IMR-90 (cell line): ENCODE measurements around the gene TMEM190. TPM values are rescaled to one million over a fixed set of nuclear protein-coding genes. Genes with fewer than 3 reads are reported as not detected.

ENCODE experiments used
- ATAC-seq: fragments of 200-7000 bp; cut with Tn5 transposase; 2 replicates; pipeline ENCODE4 v1.9.1; 2020; ENCODE audit warnings: low read depth, mild to moderate bottlenecking, moderate library complexity
- BruUV-seq: library from RNA; stranded (reverse); fragments of 400-500 nt; replicated peaks from 2 replicates; lab custom pipeline; 2021; lab: Mats Ljungman, UMichigan
- CTCF ChIA-PET: fragments of 300-600 bp; formaldehyde crosslinking; extraction: SDS; loops from one replicate; lab custom pipeline; 2021; ENCODE audit warnings: antibody characterized with exemption; lab: Yijun Ruan, JAX
- POLR2A ChIA-PET: fragments of 300-600 bp; sonication (Branson Sonifier 250); formaldehyde crosslinking; loops from one replicate; lab custom pipeline; 2022; ENCODE audit warnings: antibody characterized with exemption; ENCODE audit not compliant: unreplicated experiment; lab: Charles Lee
- DNase-seq: peaks from one replicate; pipeline ENCODE4 v3.0.0; 2013
- H2AFZ ChIP-seq: replicated peaks from 2 replicates; pipeline ENCODE3; 2013; ENCODE audit warnings: low read length, mild to moderate bottlenecking; ENCODE audit not compliant: poor library complexity
- H2AK5ac ChIP-seq: 2 replicates; pipeline ENCODE4 v1.6.1; 2013; ENCODE audit warnings: low read depth, low read length, inconsistent platforms
- H2AK9ac ChIP-seq: replicated peaks from 2 replicates; pipeline ENCODE3; 2013; ENCODE audit warnings: mild to moderate bottlenecking, low read depth, low read length, moderate library complexity; ENCODE audit not compliant: poor library complexity
- H2BK120ac ChIP-seq: 2 replicates; pipeline ENCODE4 v1.6.1; 2013; ENCODE audit warnings: low read depth, low read length, inconsistent platforms
- H2BK15ac ChIP-seq: 3 replicates; pipeline ENCODE4 v1.6.1; 2013; ENCODE audit warnings: low read depth, low read length, inconsistent platforms
- H2BK20ac ChIP-seq: 2 replicates; pipeline ENCODE4 v1.6.1; 2013; ENCODE audit warnings: low read depth, mild to moderate bottlenecking, inconsistent platforms, low read length, moderate library complexity
- H2BK5ac ChIP-seq: 2 replicates; pipeline ENCODE4 v1.6.1; 2013; ENCODE audit warnings: mild to moderate bottlenecking, low read depth, low read length, inconsistent platforms; ENCODE audit not compliant: poor library complexity, severe bottlenecking
- H3K14ac ChIP-seq: replicated peaks from 2 replicates; pipeline ENCODE4 v1.6.1; 2013; ENCODE audit warnings: low read depth, low read length, inconsistent platforms
- H3K18ac ChIP-seq: 2 replicates; pipeline ENCODE4 v1.6.1; 2013; ENCODE audit warnings: low read depth, low read length, control low read depth
- H3K23ac ChIP-seq: 2 replicates; pipeline ENCODE4 v1.6.1; 2013; ENCODE audit warnings: low read depth, low read length, inconsistent platforms
- H3K27ac ChIP-seq: 2 replicates; pipeline ENCODE4 v1.5.1; 2013; ENCODE audit warnings: mild to moderate bottlenecking, control low read depth, low read length; ENCODE audit not compliant: insufficient read depth
- H3K27me3 ChIP-seq: 2 replicates; pipeline ENCODE4 v1.6.1; 2013; ENCODE audit warnings: low read length; ENCODE audit not compliant: control insufficient read depth, insufficient read depth
- H3K36me3 ChIP-seq: 2 replicates; pipeline ENCODE4 v1.6.1; 2013; ENCODE audit warnings: low read length, mixed read lengths; ENCODE audit not compliant: control insufficient read depth, insufficient read depth
- H3K4ac ChIP-seq: 2 replicates; pipeline ENCODE4 v1.6.1; 2013; ENCODE audit warnings: low read depth, low read length, inconsistent platforms
- H3K4me1 ChIP-seq: 2 replicates; pipeline ENCODE4 v1.6.1; 2013; ENCODE audit warnings: low read length, mixed read lengths; ENCODE audit not compliant: control insufficient read depth, insufficient read depth
- H3K4me2 ChIP-seq: 2 replicates; pipeline ENCODE4 v1.6.1; 2013; ENCODE audit warnings: low read depth, mild to moderate bottlenecking, control low read depth, low read length, moderate library complexity
- H3K4me3 ChIP-seq: 2 replicates; pipeline ENCODE4 v1.5.1; 2013; ENCODE audit warnings: low read depth, mild to moderate bottlenecking, control low read depth, low read length, moderate library complexity; ENCODE audit not compliant: insufficient read depth
- H3K56ac ChIP-seq: 2 replicates; pipeline ENCODE4 v1.6.1; 2013; ENCODE audit warnings: low read length, inconsistent platforms; ENCODE audit not compliant: insufficient read depth; ENCODE audit errors: extremely low read depth
- H3K79me1 ChIP-seq, 2 experiments: 2 replicates each; pipeline ENCODE4 v1.6.1; 2013; ENCODE audit warnings: low read length in 2 of 2, inconsistent platforms in 1 of 2, low read depth in 1 of 2
- H3K9ac ChIP-seq: 2 replicates; pipeline ENCODE4 v1.6.1; 2013; ENCODE audit warnings: low read depth, low read length, control low read depth
- H3K9me1 ChIP-seq: 2 replicates; pipeline ENCODE4 v1.6.1; 2013; ENCODE audit warnings: low read length, inconsistent platforms; ENCODE audit not compliant: insufficient read depth
- H3K9me3 ChIP-seq: 2 replicates; pipeline ENCODE4 v1.6.1; 2013; ENCODE audit warnings: low read length; ENCODE audit not compliant: control insufficient read depth, insufficient read depth
- H4K20me1 ChIP-seq: 2 replicates; pipeline ENCODE4 v1.6.1; 2013; ENCODE audit warnings: low read length, inconsistent platforms; ENCODE audit not compliant: insufficient read depth
- H4K5ac ChIP-seq: 2 replicates; pipeline ENCODE4 v1.6.1; 2013; ENCODE audit warnings: mild to moderate bottlenecking, low read depth, low read length, control low read depth
- H4K8ac ChIP-seq, 2 experiments: 2 replicates each; pipeline ENCODE4 v1.6.1; 2013; ENCODE audit warnings: low read depth in 2 of 2, low read length in 2 of 2, control low read depth in 1 of 2, inconsistent platforms in 1 of 2
- H4K91ac ChIP-seq: 2 replicates; pipeline ENCODE4 v1.6.1; 2013; ENCODE audit warnings: low read depth, low read length, inconsistent platforms; ENCODE audit not compliant: insufficient read depth
- CTCF ChIP-seq: conservative IDR thresholded peaks from 2 replicates; pipeline ENCODE4 v1.5.1; 2012; ENCODE audit warnings: mild to moderate bottlenecking, low read depth, low read length, improper control_type of control experiment
- MAZ ChIP-seq: IDR thresholded peaks from 2 replicates; pipeline ENCODE4 v1.6.1; 2012; ENCODE audit warnings: low read depth, mild to moderate bottlenecking, low read length, improper control_type of control experiment, moderate library complexity, borderline replicate concordance
- MXI1 ChIP-seq: IDR thresholded peaks from 2 replicates; pipeline ENCODE4 v1.6.1; 2012; ENCODE audit warnings: low read depth, mild to moderate bottlenecking, low read length, moderate library complexity, borderline replicate concordance
- SMC3 ChIP-seq: fragments of 150-350 bp; IDR thresholded peaks from 2 replicates; pipeline ENCODE4 v1.6.1; 2016; ENCODE audit warnings: low read depth, mild to moderate bottlenecking, antibody characterized with exemption, low read length, moderate library complexity
- WGBS, 2 experiments: methylation state at CpG; one replicate each; pipeline versions ENCODE4 v1.1.5 to v1.1.7; 2013; ENCODE audit warnings: missing lambda C conversion rate in 2 of 2; ENCODE audit not compliant: insufficient read length in 1 of 2; ENCODE audit errors: extremely low coverage in 2 of 2; 5-methylcytosine and 5-hydroxymethylcytosine counted together
- dilution Hi-C: fragments of 300-500 bp; cut with HindIII; formaldehyde crosslinking; loops from one replicate; pipeline ENCODE4 v1.14.3; 2018; ENCODE audit warnings: low sequenced_read_pairs; ENCODE audit not compliant: unreplicated experiment
- in situ Hi-C: fragments of 300-500 bp; cut with MboI; formaldehyde crosslinking; loops from 3 replicates; pipeline ENCODE4 v1.14.3; 2019; ENCODE audit warnings: low sequenced_read_pairs, inconsistent platforms, mixed read lengths
- intact Hi-C: fragments of 100-400 bp; cut with micrococcal nuclease; formaldehyde crosslinking; loops from 2 replicates; pipeline ENCODE4 v1.10.0; 2022
- polyA plus RNA-seq, 3 experiments: library from polyadenylated mRNA; depleted of rRNA; stranded (reverse); fragments of >200 nt; gene quantifications; 2 replicates each; pipeline ENCODE4 v1.2.3, GENCODE V29; 2012; ENCODE audit warnings: low replicate concordance in 1 of 3
- total RNA-seq: library from RNA; depleted of rRNA; stranded (reverse); fragments of >200 nt; gene quantifications from 2 replicates; pipeline ENCODE4 v1.2.3, GENCODE V29; 2012

Gene TMEM190
- total and polyA plus RNA-seq, 2 of the 4 experiments (the other 2 are of a cell fraction) = 1.6 TPM; not detected in 1

GRCh38 chr19:55340784-55341147 is 35.9 kb upstream of the TMEM190 start:
- Histone ChIP-seq H4K5ac (no peak overlapping the region), H2BK5ac (peak overlapping the region; percentile 25), H2BK120ac (no peak overlapping the region), H3K27ac (peak overlapping the region; percentile 88; the same call in 1 of the 2 replicates), H2BK15ac (no peak overlapping the region), H3K4me2 (peak overlapping the region; percentile 95), H2BK20ac (no peak overlapping the region), H3K79me1 (peaks cover 4 to 17% of the 10 kb centered on the region in 2 experiments; a peak in 3 of 4 replicates), H3K36me3 (peaks cover 11% of the 10 kb centered on the region; the same call in 1 of the 2 replicates), H3K9me3 (no peaks in the 10 kb centered on the region), H3K4ac (peak overlapping the region; percentile 76; the same call in 1 of the 2 replicates), H3K23ac (peak overlapping the region; percentile 37; the same call in 1 of the 2 replicates), H3K9ac (peak overlapping the region; percentile 92), H3K4me1 (peaks cover 13% of the 10 kb centered on the region), H3K56ac (no peak overlapping the region), H3K18ac (no peak overlapping the region), H4K20me1 (peaks cover 6% of the 10 kb centered on the region), H2AK5ac (0 out of 2 replicates have a peak overlapping the region, but pooled peaks have one; percentile 16), H2AFZ (peak overlapping the region; percentile 85), H2AK9ac (peak overlapping the region; percentile 97), H4K8ac (no peak overlapping the region), H4K91ac (no peak overlapping the region), H3K27me3 (no peaks in the 10 kb centered on the region), H3K14ac (no peak overlapping the region; the same call in 1 of the 2 replicates), H3K9me1 (peaks cover 10% of the 10 kb centered on the region; the same call in 1 of the 2 replicates), H3K4me3 (peak overlapping the region; percentile 87)
- ChIA-PET POLR2A (no interaction called here), CTCF (no interaction called here)
- TF ChIP-seq MAZ (peak; percentile 9; the same call in 1 of the 2 replicates), SMC3 (no peak), MXI1 (no peak), CTCF (peak; percentile 27; the same call in 1 of the 2 replicates)
- dilution Hi-C loops (no loop called here), intact Hi-C loops (no loop called here), in situ Hi-C loops (no loop called here)
- BruUV-seq = no TSS peak
- DNase-seq (no peak), ATAC-seq (no peak)
- 7% methylated on average over 3 of the region's 24 CpGs; no CpG with 5 or more reads in 1 of the 2 experiments for WGBS, 2 experiments
